ENCODE data around the gene STAC3. TPM values are rescaled to one million over a fixed set of nuclear protein-coding genes. Genes with fewer than 3 reads are reported as not detected.
A peak's percentile ranks its signal among the peaks of the same experiment; 100 is the strongest.

STAC3 gene
- polyA plus RNA-seq, 1 donor from 2014 or later = 2.4 TPM

DNA sequence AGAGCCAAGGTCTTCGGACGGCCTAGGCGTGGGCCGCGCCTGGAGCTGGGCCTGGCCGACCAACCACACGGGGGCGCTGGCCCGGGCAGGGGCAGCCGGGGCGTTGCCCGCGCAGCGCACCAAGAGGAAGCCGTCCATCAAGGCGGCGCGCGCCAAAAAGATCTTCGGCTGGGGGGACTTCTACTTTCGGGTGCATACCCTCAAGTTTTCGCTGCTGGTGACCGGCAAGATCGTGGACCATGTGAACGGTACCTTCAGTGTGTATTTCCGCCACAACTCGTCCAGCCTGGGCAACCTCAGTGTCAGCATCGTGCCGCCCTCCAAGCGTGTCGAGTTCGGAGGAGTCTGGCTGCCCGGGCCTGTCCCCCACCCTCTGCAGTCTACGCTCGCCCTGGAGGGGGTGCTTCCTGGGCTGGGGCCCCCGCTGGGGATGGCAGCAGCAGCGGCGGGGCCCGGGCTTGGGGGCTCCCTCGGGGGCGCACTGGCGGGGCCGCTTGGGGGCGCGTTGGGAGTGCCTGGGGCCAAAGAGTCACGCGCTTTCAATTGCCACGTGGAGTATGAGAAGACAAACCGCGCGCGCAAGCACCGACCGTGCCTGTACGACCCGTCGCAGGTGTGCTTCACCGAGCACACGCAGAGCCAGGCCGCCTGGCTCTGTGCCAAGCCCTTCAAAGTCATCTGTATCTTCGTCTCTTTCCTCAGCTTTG lies 25.9 kb downstream of the STAC3 start:
- H3K27me3 Mint-ChIP-seq = peaks cover 49% of the 10 kb centered on the region
- peaks cover 27 to 35% (median 33%) of the 10 kb centered on the region in 3 donors for H3K4me1 Mint-ChIP-seq
- no peaks in the 10 kb centered on the region for H3K9me3 Mint-ChIP-seq
- peaks cover 2% of the 10 kb centered on the region for H3K36me3 Mint-ChIP-seq
- H3K4me3 Mint-ChIP-seq = peak overlapping the region in 3 of 4 donors; percentile 39 to 88 (median 82)
- H3K27ac Mint-ChIP-seq = peak overlapping the region; percentile 43 to 95 (median 59)

DNA sequence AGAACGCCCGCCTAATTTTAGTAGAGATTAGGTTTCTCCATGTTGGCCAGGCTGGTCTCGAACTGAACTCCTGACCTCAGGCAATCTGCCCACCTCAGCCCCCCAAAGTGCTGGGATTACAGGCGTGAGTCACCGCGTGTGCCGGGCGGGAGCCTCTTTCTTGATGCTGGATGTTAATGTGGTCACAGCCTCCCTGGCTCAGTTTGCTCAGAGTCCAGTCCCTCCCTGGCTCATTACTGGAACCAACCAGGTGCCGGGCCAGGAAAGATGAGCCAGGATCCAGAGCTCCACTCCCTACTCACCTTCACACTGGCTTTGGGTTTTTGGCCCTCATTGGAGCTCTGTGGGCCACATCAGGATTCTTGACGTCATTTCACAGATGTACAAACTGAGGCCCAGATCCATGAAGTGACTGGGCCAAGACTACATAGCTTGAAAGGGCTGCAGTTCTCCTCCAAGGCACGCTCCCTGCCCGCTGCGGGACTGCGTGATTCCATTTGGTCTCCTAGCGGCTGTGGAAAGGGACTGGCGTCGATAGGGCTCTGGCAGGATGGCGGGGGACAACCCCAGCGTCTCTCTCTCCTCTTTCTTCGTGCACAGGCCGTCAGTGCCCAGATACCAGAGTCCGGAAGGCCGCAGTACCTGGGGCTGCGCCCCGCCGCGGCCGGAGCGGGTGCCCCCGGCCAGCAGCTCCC lies 26.6 kb downstream of the STAC3 start:
- Mint-ChIP-seq H3K27me3 (peaks cover 53% of the 10 kb centered on the region), H3K9me3 (no peaks in the 10 kb centered on the region), H3K4me3 (no peak overlapping the region), H3K4me1 (peaks cover 21 to 36% (median 32%) of the 10 kb centered on the region in 3 donors), H3K27ac (peak overlapping the region in 2 of 3 donors; percentile 8 to 43), H3K36me3 (peaks cover 2% of the 10 kb centered on the region)

DNA sequence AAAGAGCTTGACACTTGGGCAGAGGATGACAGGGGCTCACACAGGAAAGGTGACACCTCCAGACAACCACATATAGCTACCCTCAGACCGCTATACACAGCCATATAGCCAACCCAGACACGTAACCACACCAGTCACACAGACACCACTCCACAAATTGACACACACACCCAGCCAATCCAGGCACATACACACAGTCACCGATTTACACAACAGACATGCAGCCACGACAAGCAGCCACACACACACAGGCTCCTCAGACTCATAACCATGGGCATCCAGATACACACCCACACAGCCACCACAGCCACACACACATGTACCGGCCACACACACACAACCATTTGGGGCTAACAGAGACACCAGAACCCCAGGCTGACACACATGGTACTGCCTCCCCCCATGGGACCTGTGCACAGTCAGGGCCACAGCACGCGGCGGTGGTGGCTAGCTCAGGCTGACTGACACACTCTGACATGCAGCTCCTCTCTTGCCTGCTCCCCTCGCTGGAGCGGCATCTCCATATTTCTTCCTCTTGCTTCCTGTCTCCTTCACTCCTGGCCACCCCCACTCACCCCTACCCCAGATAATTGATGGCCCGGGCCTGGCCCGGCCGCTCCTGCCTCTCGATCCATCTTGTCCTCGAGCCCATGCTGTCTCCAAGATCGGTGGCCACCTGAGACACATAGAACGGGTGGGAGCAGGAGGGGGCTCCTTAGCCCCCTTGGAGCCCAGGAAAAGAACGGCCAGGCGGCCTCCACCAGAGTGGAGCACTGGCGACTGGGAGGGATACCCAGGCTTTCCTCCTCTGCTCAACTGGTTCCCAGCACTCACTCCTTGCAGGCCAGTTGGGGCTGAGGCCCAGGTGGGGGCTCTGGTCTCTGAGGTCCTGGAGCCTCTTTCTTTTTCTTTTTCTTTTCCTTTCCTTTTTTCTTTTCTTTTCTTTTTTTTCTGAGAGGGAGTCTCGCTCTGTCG lies 27.5 kb downstream of the STAC3 start:
- Mint-ChIP-seq H3K4me1 (peaks cover 13 to 35% (median 29%) of the 10 kb centered on the region in 3 donors), H3K9me3 (no peaks in the 10 kb centered on the region), H3K27me3 (peaks cover 61% of the 10 kb centered on the region), H3K36me3 (peaks cover 2% of the 10 kb centered on the region), H3K27ac (peak overlapping the region in 2 of 3 donors; percentile 20 to 24), H3K4me3 (peak overlapping the region in 2 of 4 donors; percentile 65)

DNA sequence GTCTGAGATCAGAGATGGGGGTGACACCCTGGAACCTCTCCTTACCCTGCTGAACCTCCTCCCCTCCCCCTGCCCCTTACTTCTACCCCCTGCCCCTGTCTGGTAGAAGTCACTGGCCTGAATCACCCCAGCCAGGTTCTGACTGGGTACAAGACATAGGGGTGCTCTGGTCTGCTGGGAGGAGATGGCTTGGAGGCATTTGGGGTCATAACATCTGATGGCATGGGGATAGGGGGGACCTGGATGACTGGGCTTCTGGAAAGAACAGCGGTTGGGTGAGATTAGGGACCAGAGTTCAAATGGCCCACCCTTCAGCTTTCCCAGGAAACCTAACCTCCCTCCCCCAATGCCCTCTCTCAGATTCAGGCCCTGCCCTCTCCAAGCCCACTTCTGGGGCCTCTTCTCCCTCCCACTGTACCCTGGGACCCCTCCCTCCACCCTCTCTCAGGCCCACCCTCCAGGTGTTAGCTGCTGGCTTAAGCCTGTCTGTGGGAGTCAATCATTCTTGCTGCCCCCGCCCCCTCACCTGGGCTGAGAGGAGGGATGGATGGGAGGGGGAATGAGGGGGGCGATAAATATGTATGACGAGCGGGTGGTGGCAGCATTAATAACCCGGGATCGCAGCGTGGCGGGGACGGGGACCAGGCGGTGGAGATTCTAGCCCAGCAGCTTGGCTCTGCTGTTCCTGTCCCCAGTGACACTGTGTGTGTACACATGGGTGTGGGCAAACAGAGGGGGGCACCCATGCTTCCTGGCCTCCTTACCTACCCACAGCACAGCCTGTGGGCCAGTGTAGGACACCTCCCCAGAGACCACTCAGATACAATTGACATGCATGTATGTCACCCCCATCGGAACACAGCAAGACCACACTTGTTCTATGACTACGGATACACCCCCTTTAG lies 28.4 kb downstream of the STAC3 start:
- peaks cover 10 to 36% (median 33%) of the 10 kb centered on the region in 3 donors for H3K4me1 Mint-ChIP-seq
- H3K9me3 Mint-ChIP-seq = no peaks in the 10 kb centered on the region
- peak overlapping the region in 2 of 3 donors; percentile 20 to 24 for H3K27ac Mint-ChIP-seq
- H3K27me3 Mint-ChIP-seq = peaks cover 70% of the 10 kb centered on the region
- H3K4me3 Mint-ChIP-seq = peak overlapping the region in 2 of 4 donors; percentile 4 to 65
- peaks cover 2% of the 10 kb centered on the region for H3K36me3 Mint-ChIP-seq

DNA sequence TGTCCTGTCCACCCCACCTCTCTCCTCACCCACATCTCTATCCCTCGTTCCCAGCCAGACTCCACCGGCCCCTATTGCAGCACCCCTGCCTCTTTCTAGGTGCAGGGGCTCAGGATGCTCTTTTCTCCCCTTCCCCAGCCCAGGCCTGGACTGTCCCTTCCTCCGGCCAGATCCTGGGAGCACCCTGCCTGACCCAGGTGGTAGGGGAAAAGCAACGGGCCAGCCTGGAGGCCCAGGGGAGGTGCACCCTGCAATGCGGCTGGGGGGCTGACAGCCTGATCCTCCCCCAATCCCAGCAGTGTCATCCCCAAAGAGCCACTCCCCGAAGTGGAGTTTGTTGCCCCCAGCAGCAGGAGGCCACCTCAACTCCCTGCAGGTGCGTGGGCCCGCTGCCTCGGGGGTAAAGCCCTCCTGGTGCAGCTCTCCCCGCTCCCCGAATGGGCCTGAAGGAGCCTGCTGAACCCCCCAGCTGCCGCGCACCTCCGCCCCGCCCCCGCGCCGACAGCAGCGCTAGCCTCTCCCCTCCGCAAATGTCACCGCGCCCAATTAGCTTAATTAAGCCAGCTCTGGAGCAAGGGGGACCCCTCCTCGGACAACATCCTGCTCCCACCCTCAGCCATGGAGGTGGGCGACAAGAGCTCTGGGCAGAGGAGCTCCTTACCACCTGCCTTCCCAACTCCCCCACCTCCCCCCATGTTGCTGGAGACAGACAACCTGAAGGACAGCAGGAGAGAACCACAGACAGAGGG lies 29.6 kb downstream of the STAC3 start:
- Mint-ChIP-seq H3K27me3 (peaks cover 71% of the 10 kb centered on the region), H3K27ac (no peak overlapping the region), H3K36me3 (peaks cover 4% of the 10 kb centered on the region), H3K4me3 (peak overlapping the region in 1 of 4 donors; percentile 79), H3K9me3 (no peaks in the 10 kb centered on the region), H3K4me1 (peaks cover 5 to 33% (median 30%) of the 10 kb centered on the region in 3 donors)

DNA sequence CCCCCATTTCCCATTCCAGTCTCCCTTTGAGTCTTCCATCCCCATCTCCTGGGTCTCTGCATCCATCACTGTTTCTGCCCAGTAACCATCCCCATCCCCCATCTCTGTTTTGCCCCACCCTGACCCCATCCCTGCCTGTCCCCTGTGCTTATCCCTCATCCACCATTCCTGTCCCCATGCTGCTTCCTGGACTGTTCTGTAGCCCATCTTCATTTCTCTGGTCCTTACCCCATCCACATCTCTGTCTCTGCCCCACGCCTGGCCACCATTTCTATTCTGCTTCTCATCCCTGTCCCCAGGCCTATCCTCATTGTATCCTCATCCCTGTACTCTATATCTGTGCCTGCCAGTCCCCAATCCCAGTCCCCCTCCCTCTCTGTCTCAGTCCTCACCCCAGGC lies 30.2 kb downstream of the STAC3 start:
- no peak overlapping the region for H3K27ac Mint-ChIP-seq
- H3K9me3 Mint-ChIP-seq = no peaks in the 10 kb centered on the region
- peaks cover 70% of the 10 kb centered on the region for H3K27me3 Mint-ChIP-seq
- H3K4me3 Mint-ChIP-seq = peak overlapping the region in 1 of 4 donors; percentile 79
- peaks cover 5 to 33% (median 32%) of the 10 kb centered on the region in 3 donors for H3K4me1 Mint-ChIP-seq
- H3K36me3 Mint-ChIP-seq = peaks cover 4% of the 10 kb centered on the region

DNA sequence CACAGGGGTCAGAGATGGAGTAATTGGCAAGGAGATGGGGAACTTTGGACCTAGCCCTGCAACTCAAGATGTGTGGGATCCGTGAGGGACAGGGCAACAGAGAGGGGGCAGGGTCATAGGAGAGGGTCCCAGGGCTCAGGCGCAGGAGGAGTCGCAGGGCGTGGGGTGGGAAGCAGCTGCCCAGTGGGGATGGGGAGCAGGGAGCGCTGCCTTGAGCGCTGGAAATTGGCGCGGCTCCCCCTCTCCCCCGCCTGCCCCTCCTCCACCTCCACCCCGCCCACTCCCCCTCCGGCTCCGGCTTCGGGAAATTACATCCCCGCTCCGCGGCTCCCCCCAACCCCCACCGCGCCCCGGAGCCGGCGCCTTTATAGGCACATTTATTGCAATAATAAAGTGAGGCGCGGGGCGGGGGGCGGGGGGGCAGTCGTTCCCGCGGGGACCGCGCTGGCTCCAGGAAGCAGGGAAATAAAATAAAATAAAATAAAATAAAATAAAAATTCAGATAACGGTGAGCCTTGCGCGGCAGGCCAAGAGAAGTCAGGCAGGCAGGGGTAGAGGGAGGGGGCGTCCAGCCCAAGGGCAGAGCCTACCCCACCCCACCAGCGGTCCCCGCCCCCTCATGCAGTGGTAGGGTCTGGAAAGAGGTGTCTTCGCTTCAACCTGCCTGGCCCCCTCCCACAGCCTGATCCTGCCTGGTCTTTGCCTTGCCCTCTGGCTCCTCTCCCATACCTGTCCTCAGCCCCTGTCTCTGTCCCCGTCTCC lies 30.8 kb downstream of the STAC3 start:
- H3K27ac Mint-ChIP-seq = no peak overlapping the region
- no peak overlapping the region for H3K4me3 Mint-ChIP-seq
- peaks cover 73% of the 10 kb centered on the region for H3K27me3 Mint-ChIP-seq
- H3K36me3 Mint-ChIP-seq = peaks cover 2% of the 10 kb centered on the region
- no peaks in the 10 kb centered on the region for H3K9me3 Mint-ChIP-seq
- H3K4me1 Mint-ChIP-seq = peaks cover 0 to 36% (median 34%) of the 10 kb centered on the region in 3 donors

DNA sequence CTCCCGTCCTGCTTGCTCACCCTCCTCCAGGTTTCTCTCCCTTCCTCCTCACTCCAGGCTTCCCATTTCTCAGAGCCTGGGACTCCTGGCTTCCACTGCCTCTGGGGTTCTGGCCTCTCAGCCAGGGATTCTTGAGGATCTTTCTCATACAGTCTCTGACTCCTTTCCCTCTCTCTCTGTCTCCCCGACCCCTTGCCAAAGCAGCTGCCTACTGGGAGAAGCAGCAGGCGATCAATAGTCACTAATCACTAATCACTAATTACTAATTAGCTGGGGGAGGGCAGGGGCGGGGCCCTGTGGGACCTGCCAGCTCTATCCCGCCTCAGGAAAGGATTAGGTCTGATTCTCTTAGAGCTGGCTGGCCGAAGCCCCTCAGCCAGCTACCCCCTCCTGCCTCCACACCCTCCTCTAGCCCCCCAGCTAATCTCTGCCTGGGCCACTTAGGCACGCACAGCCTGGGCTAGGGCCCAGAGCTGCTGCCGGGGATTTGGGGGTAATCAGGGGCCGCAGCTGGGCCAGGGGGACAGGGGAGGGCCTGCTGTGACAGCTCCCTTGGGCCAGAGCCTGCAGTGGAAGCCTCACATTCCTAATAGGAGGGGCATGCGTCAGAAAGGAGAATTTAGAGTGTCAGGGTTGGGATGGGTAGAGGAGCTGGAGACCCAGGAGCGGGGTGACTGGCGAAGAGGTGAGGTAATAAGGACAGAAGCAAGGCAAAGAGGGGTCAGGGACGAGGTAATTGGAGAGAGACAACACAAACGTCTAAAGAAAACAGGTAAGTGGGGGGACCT lies 31.6 kb downstream of the STAC3 start:
- Mint-ChIP-seq H3K9me3 (no peaks in the 10 kb centered on the region), H3K4me3 (peak overlapping the region in 2 of 4 donors; percentile 8 to 47), H3K27me3 (peaks cover 75% of the 10 kb centered on the region), H3K36me3 (peaks cover 2% of the 10 kb centered on the region), H3K27ac (peak overlapping the region in 1 of 3 donors; percentile 2), H3K4me1 (peaks cover under 1 to 38% (median 34%) of the 10 kb centered on the region in 3 donors)

DNA sequence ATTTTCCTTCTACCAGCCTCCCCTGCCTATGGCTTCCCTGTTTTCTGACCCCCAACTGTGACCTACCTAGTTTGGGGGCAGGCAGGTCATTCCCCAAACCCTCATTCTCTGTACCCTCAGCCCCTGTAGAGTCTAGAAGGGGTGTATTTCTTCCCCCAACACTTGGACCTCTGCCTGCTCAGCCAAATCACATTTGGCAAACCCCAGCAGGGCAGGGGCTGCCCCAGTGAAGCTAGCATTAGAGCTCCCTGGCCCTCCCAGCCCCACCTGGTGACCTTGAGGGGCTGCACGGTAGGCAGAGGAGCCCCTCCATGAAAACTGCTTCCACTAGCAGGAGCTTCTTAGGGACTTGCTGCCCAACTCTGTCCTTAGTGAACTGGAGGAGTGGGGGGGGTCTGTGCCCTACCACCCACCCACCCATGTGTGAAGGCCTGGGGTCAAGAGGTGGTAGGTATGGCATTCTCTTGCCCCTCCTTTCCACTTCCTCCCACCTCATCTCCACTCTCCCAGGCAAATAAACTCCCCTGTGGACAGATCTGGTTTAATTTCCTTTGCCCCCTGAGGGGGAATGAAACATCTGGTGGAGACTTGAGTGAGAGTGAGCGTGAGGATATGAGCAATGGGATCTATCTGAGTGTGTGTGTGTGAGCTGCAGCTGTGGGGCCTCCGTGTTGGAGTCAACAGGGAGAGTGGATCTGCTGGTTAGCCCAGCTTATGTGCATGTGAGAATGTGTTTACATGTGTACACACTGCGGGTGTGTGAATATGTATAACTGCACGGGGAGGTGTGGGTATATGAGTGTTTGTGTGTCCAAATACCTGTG lies 32.7 kb downstream of the STAC3 start:
- peaks cover 78% of the 10 kb centered on the region for H3K27me3 Mint-ChIP-seq
- H3K27ac Mint-ChIP-seq = peak overlapping the region in 2 of 3 donors; percentile 2 to 40
- no peaks in the 10 kb centered on the region for H3K9me3 Mint-ChIP-seq
- H3K4me3 Mint-ChIP-seq = peak overlapping the region; percentile 8 to 93 (median 90)
- H3K36me3 Mint-ChIP-seq = peaks cover 2% of the 10 kb centered on the region
- H3K4me1 Mint-ChIP-seq = peaks cover 11 to 45% (median 44%) of the 10 kb centered on the region in 3 donors

DNA sequence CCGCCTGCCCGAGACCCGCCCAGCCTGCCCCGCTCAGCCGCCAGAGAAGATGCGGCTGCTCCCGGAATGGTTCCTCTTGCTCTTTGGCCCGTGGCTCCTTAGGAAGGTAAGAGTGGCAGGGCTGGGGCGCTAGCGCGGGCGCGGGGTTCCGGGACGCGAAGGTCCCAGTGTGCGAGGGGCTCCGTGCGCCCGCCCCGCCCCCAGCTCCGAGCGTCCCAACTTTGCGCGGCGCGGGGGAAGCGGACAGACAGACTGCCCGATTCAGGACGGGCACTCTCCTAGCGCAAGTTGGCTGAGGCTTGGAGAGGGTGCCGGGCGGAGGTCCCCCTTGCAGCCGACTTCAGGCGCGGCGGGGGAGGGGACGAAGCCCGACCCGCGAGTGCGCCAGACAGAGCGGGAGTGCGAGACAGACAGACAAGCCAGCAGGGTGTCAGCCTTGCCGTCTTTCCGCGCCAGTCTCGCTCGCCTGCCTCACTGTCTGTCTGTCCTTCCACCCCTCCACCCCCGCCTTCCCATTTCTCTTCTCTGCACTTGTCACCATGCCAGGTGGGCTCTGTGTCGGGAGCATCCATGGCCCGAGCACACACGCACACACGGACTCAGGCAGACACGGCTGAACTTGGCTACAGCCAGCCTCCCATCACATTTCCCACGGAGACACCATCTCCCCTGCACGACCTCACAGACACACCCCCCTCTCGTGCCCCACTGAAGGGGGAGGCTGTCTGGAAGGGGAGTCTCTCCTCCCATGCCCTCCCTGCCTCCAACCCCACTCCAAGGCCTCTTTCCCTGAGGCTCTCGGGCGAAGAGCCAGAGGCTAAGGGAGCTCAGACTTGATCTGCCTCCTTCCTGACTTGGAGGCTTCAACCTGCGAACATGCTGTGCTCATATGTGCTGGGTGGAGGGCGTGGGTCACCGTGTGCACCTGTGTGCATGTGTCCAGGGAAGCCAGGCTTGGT lies 33.8 kb downstream of the STAC3 start:
- peaks cover 68% of the 10 kb centered on the region for H3K27me3 Mint-ChIP-seq
- peaks cover 13 to 46% (median 41%) of the 10 kb centered on the region in 3 donors for H3K4me1 Mint-ChIP-seq
- no peaks in the 10 kb centered on the region for H3K9me3 Mint-ChIP-seq

More for the DNA sequence above, 33.8 kb downstream of the STAC3 start:
- peaks cover 2% of the 10 kb centered on the region for H3K36me3 Mint-ChIP-seq
- H3K4me3 Mint-ChIP-seq = peak overlapping the region; percentile 8 to 93 (median 90)
- peak overlapping the region in 2 of 3 donors; percentile 2 to 39 for H3K27ac Mint-ChIP-seq

Data from IgD-negative memory B cell (primary cell).